ENCODE results near the gene OR6K3.

Gene OR6K3

DNA sequence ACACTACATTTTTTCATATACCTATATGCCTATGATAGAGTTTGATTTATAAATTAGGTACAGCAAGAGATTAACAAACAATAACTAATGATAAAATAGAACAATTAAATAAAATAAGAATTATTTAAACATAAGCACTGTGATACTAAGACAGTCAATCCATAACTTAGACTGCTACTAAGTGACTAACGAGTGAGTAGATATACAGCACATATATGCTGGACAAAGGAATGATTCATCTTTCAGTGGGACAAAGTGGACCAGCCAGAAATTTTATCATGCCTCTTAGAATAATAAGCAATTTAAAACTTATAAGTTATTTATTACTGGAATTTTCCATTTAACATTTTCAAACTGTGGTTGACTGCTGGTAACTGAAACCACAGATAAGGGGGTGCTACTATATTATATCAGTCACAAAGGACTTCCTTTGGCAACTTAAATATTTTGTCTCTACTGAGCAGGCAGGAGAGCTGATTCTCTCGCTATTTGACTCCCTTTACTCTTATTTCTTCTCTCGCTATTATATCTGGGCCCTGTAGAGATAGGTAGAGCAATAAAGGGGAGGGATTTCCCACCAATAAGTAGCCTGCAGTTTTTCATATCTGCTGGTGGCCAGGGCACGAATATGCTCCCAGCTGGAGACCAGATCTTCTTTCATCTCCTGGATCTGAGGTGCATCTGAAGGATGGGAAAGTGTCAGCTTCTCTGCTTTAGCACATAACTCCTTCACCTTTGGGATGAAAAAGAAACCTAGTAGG lies 44.8 kb downstream of the OR6K3 start:
- TF ChIP-seq, protein P1, sequence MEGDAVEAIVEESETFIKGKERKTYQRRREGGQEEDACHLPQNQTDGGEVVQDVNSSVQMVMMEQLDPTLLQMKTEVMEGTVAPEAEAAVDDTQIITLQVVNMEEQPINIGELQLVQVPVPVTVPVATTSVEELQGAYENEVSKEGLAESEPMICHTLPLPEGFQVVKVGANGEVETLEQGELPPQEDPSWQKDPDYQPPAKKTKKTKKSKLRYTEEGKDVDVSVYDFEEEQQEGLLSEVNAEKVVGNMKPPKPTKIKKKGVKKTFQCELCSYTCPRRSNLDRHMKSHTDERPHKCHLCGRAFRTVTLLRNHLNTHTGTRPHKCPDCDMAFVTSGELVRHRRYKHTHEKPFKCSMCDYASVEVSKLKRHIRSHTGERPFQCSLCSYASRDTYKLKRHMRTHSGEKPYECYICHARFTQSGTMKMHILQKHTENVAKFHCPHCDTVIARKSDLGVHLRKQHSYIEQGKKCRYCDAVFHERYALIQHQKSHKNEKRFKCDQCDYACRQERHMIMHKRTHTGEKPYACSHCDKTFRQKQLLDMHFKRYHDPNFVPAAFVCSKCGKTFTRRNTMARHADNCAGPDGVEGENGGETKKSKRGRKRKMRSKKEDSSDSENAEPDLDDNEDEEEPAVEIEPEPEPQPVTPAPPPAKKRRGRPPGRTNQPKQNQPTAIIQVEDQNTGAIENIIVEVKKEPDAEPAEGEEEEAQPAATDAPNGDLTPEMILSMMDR (IDR thresholded peaks at IDR 0.05), result no peak
- no peak overlapping the region for H3K27ac ChIP-seq
- H3K9me3 ChIP-seq, result no peaks in the 10 kb centered on the region
- no peak overlapping the region for H3K4me3 ChIP-seq (ENCODE audit: low read depth in 1 of 2, low read length in 1 of 2)
- H3K36me3 ChIP-seq, result no peaks in the 10 kb centered on the region
- H3K27me3 ChIP-seq, result no peaks in the 10 kb centered on the region
- no peaks in the 10 kb centered on the region for H3K4me1 ChIP-seq (ENCODE audit: control insufficient read depth in 1 of 2, insufficient read depth in 1 of 2, low read depth in 1 of 2, low read length in 1 of 2)

DNA sequence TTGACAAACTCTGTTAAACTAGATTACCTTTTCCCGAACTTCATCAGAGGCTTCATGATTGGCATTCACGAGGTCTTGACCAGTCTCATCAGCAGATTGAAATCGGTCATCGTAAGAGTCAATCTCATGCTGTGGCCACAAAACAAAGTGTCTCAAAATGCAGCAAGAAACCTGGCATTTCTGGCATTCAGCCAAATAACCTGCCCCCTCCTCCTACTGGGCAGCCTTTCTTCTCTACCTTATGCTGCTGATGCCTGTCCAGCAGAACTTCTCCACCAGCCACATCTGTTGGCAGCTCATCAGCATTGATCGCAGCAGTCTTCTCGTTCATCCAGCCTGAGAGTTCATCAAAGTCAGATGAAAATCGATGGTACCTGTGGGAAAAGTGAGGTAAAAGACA lies 46.2 kb downstream of the OR6K3 start:
- TF ChIP-seq, protein P1 (IDR thresholded peaks at IDR 0.05), result no peak

More for the DNA sequence above, 46.2 kb downstream of the OR6K3 start:
- Histone ChIP-seq H3K36me3 (no peaks in the 10 kb centered on the region), H3K9me3 (no peaks in the 10 kb centered on the region), H3K4me1 (ENCODE audit: control insufficient read depth in 1 of 2, insufficient read depth in 1 of 2, low read depth in 1 of 2, low read length in 1 of 2) (no peaks in the 10 kb centered on the region), H3K4me3 (ENCODE audit: low read depth in 1 of 2, low read length in 1 of 2) (no peak overlapping the region), H3K27me3 (no peaks in the 10 kb centered on the region), H3K27ac (no peak overlapping the region)
